HL-60 (cell line): Measurements from ENCODE around the gene ZNF277.

Experiments used
- DNase-seq, 2 experiments: peaks; one replicate each; pipeline ENCODE4 v3.0.0-alpha.2; 2010 to 2020; ENCODE audit warnings: low read depth in 1 of 2, low spot score in 1 of 2
- H3K27ac ChIP-seq: fragments of 250-450 bp; sonication (Bioruptor Pico); replicated peaks from 2 replicates; pipeline ENCODE4 v1.5.1; 2020; ENCODE audit warnings: mild to moderate bottlenecking, moderate library complexity
- H3K27me3 ChIP-seq: fragments of 250-450 bp; sonication (Bioruptor Pico); 2 replicates; pipeline ENCODE4 v1.5.1; 2021; ENCODE audit warnings: mild to moderate bottlenecking, moderate library complexity; ENCODE audit not compliant: insufficient read depth, poor library complexity, severe bottlenecking
- H3K4me3 ChIP-seq: replicated peaks from 2 replicates; pipeline ENCODE4 v1.5.1; 2011; ENCODE audit warnings: mild to moderate bottlenecking, control low read depth, low read length; ENCODE audit not compliant: insufficient read depth
- GABPA ChIP-seq: IDR thresholded peaks from 2 replicates; pipeline ENCODE4 v1.6.1; 2012; ENCODE audit warnings: low read depth
- POLR2AphosphoS5 ChIP-seq: IDR thresholded peaks from 2 replicates; pipeline ENCODE4 v1.6.1; 2012; ENCODE audit warnings: low read depth
- SPI1 ChIP-seq: IDR thresholded peaks from 2 replicates; pipeline ENCODE4 v1.6.1; 2012; ENCODE audit warnings: low read depth, mild to moderate bottlenecking, borderline replicate concordance
- TF ChIP-seq, protein P1 (sequence below): IDR thresholded peaks from one replicate; pipeline ENCODE4 v1.5.1; 2011; ENCODE audit warnings: low read length, control low read depth, inconsistent platforms; ENCODE audit not compliant: insufficient read depth
- TF ChIP-seq, protein P2 (sequence below): IDR thresholded peaks from 2 replicates; pipeline ENCODE4 v1.6.1; 2012; ENCODE audit warnings: low read depth; ENCODE audit not compliant: insufficient replicate concordance

Gene ZNF277

DNA sequence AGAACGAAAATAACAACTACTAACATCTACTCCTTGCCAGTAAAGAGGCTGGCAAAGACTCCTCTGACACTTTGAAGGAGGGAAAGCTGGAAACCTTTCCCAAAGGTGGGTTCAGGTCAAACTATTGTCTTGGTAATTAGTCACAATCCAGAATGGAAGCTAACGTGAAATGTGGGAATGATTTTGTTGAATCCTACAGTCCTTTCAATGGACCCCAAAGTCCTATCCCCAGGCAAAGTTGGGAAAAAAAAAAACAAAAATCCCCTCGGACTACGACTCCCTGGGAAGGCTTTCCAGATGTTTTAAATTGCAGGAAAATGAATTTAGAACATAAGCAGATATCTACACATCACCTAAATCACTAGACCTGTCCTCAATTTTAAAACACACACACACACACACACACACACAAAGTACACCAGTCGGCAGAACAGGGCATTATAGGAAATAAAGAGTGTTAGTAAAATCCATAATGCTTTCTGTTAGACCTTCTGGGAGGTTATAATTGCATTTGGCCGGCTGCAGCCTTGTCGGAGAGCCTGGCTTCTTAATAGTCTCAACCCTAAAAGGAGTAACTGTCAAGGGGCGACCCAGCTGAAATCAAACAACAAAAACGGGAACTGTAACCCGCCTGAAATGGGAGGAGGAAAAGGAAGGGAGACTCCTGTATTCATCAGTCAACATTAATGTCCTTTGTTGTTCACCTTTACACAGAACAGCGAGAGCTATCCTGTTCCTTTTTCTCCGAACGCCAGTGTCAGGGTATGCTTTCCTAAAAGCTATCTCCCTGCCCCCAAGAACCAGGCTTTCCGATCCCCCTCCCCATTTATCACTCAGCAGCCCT is 1.8 kb upstream of the ZNF277 start:
- H3K27ac ChIP-seq: peak overlapping the region; percentile 64
- TF ChIP-seq POLR2AphosphoS5: no peak
- TF ChIP-seq SPI1: peak; percentile 93
- H3K4me3 ChIP-seq: peak overlapping the region; percentile 86
- no peaks in the 10 kb centered on the region for H3K27me3 ChIP-seq
- peak in 1 of 2 experiments; percentile 51 for DNase-seq

DNA sequence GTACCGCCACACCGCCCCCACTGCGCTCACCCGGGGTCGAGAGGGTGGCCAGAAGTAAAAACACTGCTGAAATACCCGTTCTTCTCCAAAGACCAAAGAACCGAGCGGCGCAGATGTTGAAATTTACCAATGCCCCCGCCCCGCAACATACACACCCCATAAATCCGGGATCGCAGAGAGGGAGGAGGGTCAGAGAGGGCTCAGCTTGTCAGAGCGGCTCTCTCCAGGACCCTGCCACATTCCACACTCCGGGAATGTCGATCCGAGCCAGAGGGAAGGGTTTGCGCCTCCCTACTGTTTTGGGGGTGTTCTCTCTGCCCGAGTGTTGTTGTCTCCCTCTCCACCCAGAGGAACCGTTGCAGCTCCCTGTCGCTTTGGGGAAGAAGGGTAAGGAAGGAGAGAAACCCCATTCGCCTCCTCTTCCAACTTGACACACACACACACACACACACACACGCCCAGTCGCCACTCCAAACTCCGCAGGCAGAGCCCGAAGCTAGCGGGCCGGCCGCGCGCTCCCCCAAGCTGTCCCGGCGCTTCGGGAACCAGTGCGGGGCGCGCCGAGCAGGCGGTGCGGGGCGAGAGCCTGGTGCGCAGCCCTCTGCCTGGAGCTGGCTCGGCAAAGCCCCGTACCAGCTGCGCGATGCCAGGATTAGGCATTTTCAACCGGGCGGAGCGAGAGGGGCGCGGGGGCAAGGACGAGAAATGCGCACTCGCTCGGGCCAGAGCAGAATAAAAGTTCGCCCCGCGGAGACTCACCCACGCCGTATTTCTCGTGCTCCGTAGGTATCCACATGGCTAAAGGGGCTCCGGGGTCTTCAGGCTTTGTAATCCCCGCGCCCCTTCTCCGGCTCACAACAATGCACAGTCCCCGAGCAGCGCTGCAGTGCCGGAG is 905 bp upstream of the ZNF277 start:
- Histone ChIP-seq H3K27me3 (no peaks in the 10 kb centered on the region), H3K4me3 (peak overlapping the region; percentile 86), H3K27ac (peak overlapping the region; percentile 64)
- TF ChIP-seq GABPA (no peak), POLR2AphosphoS5 (no peak), SPI1 (no peak)
- TF ChIP-seq, protein P1, sequence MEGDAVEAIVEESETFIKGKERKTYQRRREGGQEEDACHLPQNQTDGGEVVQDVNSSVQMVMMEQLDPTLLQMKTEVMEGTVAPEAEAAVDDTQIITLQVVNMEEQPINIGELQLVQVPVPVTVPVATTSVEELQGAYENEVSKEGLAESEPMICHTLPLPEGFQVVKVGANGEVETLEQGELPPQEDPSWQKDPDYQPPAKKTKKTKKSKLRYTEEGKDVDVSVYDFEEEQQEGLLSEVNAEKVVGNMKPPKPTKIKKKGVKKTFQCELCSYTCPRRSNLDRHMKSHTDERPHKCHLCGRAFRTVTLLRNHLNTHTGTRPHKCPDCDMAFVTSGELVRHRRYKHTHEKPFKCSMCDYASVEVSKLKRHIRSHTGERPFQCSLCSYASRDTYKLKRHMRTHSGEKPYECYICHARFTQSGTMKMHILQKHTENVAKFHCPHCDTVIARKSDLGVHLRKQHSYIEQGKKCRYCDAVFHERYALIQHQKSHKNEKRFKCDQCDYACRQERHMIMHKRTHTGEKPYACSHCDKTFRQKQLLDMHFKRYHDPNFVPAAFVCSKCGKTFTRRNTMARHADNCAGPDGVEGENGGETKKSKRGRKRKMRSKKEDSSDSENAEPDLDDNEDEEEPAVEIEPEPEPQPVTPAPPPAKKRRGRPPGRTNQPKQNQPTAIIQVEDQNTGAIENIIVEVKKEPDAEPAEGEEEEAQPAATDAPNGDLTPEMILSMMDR: no peak
- TF ChIP-seq, protein P2, sequence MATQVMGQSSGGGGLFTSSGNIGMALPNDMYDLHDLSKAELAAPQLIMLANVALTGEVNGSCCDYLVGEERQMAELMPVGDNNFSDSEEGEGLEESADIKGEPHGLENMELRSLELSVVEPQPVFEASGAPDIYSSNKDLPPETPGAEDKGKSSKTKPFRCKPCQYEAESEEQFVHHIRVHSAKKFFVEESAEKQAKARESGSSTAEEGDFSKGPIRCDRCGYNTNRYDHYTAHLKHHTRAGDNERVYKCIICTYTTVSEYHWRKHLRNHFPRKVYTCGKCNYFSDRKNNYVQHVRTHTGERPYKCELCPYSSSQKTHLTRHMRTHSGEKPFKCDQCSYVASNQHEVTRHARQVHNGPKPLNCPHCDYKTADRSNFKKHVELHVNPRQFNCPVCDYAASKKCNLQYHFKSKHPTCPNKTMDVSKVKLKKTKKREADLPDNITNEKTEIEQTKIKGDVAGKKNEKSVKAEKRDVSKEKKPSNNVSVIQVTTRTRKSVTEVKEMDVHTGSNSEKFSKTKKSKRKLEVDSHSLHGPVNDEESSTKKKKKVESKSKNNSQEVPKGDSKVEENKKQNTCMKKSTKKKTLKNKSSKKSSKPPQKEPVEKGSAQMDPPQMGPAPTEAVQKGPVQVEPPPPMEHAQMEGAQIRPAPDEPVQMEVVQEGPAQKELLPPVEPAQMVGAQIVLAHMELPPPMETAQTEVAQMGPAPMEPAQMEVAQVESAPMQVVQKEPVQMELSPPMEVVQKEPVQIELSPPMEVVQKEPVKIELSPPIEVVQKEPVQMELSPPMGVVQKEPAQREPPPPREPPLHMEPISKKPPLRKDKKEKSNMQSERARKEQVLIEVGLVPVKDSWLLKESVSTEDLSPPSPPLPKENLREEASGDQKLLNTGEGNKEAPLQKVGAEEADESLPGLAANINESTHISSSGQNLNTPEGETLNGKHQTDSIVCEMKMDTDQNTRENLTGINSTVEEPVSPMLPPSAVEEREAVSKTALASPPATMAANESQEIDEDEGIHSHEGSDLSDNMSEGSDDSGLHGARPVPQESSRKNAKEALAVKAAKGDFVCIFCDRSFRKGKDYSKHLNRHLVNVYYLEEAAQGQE: no peak
- peak; percentile 50 to 54 for DNase-seq

DNA sequence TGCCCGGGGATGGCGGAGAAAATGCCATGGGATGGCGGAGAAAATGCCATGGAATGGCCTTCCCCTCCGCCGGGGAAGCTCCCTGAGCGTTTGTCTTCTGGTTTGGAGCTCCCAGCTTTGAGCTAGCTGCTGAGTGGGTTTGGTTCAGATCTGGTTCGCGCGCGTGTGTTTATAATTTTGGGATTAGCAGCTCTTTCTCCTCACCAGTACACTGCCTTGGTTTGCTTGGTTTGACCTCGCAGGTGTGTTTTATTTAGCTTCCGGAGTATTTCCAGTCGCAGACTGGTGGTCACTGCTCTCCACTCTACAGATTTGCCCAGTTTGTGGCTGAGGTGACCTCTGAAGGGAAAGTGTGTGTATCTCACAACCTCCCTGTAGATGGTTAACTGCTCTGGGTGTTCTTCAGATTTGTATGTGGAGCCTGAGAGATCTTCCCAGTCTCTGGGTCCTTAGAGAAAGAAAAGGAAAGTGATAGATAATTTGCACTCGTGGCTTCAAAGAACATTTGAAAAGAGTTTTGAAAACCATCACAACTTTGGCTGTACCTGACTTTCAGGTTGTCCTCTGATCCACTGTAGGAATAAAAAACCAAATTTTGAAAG is 597 bp downstream of the ZNF277 start:
- Histone ChIP-seq H3K27me3 (no peaks in the 10 kb centered on the region), H3K27ac (peak overlapping the region; percentile 64), H3K4me3 (peak overlapping the region; percentile 89)
- no peak for DNase-seq
- TF ChIP-seq SPI1: no peak
- no peak for TF ChIP-seq POLR2AphosphoS5
- TF ChIP-seq, protein P2: no peak
- TF ChIP-seq, protein P1: no peak
- no peak for TF ChIP-seq GABPA
